ENCODE data around the gene NAA25.
"Not testable (repeated sequence)": the region's sequence is repeated elsewhere in the genome, so short reads cannot be mapped to it uniquely, and the experiment has no call there.

- not testable (repeated sequence) for TF ChIP-seq POLR2A (IDR thresholded peaks at IDR 0.05; ENCODE audit: low read length); GATA1 (IDR thresholded peaks at IDR 0.05; ENCODE audit: low read depth, low read length)
Measured at GRCh38 chr12:112036614-112037013, 72.0 kb downstream of the NAA25 start.

All from erythroblast (primary cell).